Measurements from ENCODE around the gene PPIA.
"Not testable (repeated sequence)": the region's sequence is repeated elsewhere in the genome, so short reads cannot be mapped to it uniquely, and the experiment has no call there.

Gene PPIA

GRCh38 chr7:44764081-44764480, 32.4 kb upstream of the PPIA start:
- no peak for DNase-seq (ENCODE audit: low read depth in 2 of 2)

GRCh38 chr7:44764665-44765578, 31.6 kb upstream of the PPIA start:
- DNase-seq (ENCODE audit: low read depth in 2 of 2), result no peak

- no peak for DNase-seq (ENCODE audit: low read depth in 2 of 2)
These were observed 30.7 kb upstream of the PPIA start for GRCh38 chr7:44765579-44766415.

GRCh38 chr7:44766416-44766801, 30.1 kb upstream of the PPIA start:
- no peak for DNase-seq (ENCODE audit: low read depth in 2 of 2)

GRCh38 chr7:44767134-44767911, 29.2 kb upstream of the PPIA start:
- no peak for DNase-seq (ENCODE audit: low read depth in 2 of 2)

GRCh38 chr7:44767912-44768627, 28.4 kb upstream of the PPIA start:
- no peak for DNase-seq (ENCODE audit: low read depth in 2 of 2)

- DNase-seq (ENCODE audit: low read depth in 2 of 2), result no peak
These were observed 27.7 kb upstream of the PPIA start for GRCh38 chr7:44768628-44769371.

GRCh38 chr7:44769376-44769775, 27.1 kb upstream of the PPIA start:
- DNase-seq (ENCODE audit: low read depth in 2 of 2), result no peak

GRCh38 chr7:44769776-44770294, 26.6 kb upstream of the PPIA start:
- no peak for DNase-seq (ENCODE audit: low read depth in 2 of 2)

- DNase-seq (ENCODE audit: low read depth in 2 of 2), result no peak
These were observed 25.1 kb upstream of the PPIA start for GRCh38 chr7:44771358-44771757.

- no peak for DNase-seq (ENCODE audit: low read depth in 2 of 2)
These were observed 24.0 kb upstream of the PPIA start for GRCh38 chr7:44772440-44772839.

- no peak for DNase-seq (ENCODE audit: low read depth in 2 of 2)
These were observed 23.6 kb upstream of the PPIA start for GRCh38 chr7:44772867-44773266.

- DNase-seq (ENCODE audit: low read depth in 2 of 2), result not testable (repeated sequence)
These were observed 22.0 kb upstream of the PPIA start for GRCh38 chr7:44774486-44774885.

GRCh38 chr7:44775383-44776107, 20.9 kb upstream of the PPIA start:
- DNase-seq (ENCODE audit: low read depth in 2 of 2), result no peak

- DNase-seq (ENCODE audit: low read depth in 2 of 2), result no peak
These were observed 20.3 kb upstream of the PPIA start for GRCh38 chr7:44776211-44776610.

- no peak for DNase-seq (ENCODE audit: low read depth in 2 of 2)
These were observed 14.0 kb upstream of the PPIA start for GRCh38 chr7:44782460-44782859.

GRCh38 chr7:44783407-44783806, 13.1 kb upstream of the PPIA start:
- DNase-seq (ENCODE audit: low read depth in 2 of 2), result no peak

- DNase-seq (ENCODE audit: low read depth in 2 of 2), result no peak
These were observed 12.1 kb upstream of the PPIA start for GRCh38 chr7:44784364-44784763.

GRCh38 chr7:44785218-44785617, 11.3 kb upstream of the PPIA start:
- not testable (repeated sequence) for DNase-seq (ENCODE audit: low read depth in 2 of 2)

- no peak for DNase-seq (ENCODE audit: low read depth in 2 of 2)
These were observed 9.4 kb upstream of the PPIA start for GRCh38 chr7:44787041-44787440.
